D341Med (cell line): ENCODE measurements around the gene NRCAM.
"Not testable (repeated sequence)": the region's sequence is repeated elsewhere in the genome, so short reads cannot be mapped to it uniquely, and the experiment has no call there.

ENCODE experiments used
- DNase-seq: peaks from one replicate; pipeline ENCODE4 v3.0.0; 2012; ENCODE audit warnings: low spot score

NRCAM gene

GRCh38 chr7:108402865-108403264 lies 53.4 kb downstream of the NRCAM start:
- DNase-seq: no peak

- DNase-seq: no peak
Observed at GRCh38 chr7:108396080-108396479, 60.2 kb downstream of the NRCAM start.

- no peak for DNase-seq
Observed at GRCh38 chr7:108395426-108395825, 60.8 kb downstream of the NRCAM start.

GRCh38 chr7:108393097-108393496 lies 63.1 kb downstream of the NRCAM start:
- not testable (repeated sequence) for DNase-seq

GRCh38 chr7:108387686-108388085 lies 68.5 kb downstream of the NRCAM start:
- DNase-seq: not testable (repeated sequence)

GRCh38 chr7:108385834-108386422 lies 70.3 kb downstream of the NRCAM start:
- no peak for DNase-seq

GRCh38 chr7:108384716-108385483 lies 71.3 kb downstream of the NRCAM start:
- no peak for DNase-seq

GRCh38 chr7:108382932-108383331 lies 73.3 kb downstream of the NRCAM start:
- DNase-seq: no peak

GRCh38 chr7:108380517-108380916 lies 75.7 kb downstream of the NRCAM start:
- DNase-seq: no peak

- no peak for DNase-seq
Observed at GRCh38 chr7:108376206-108376605, 80.0 kb downstream of the NRCAM start.

GRCh38 chr7:108375668-108376067 lies 80.6 kb downstream of the NRCAM start:
- DNase-seq: no peak

GRCh38 chr7:108374899-108375298 lies 81.3 kb downstream of the NRCAM start:
- no peak for DNase-seq

GRCh38 chr7:108372618-108373017 lies 83.6 kb downstream of the NRCAM start:
- DNase-seq: no peak

GRCh38 chr7:108370616-108371015 lies 85.6 kb downstream of the NRCAM start:
- DNase-seq: no peak

GRCh38 chr7:108368466-108368865 lies 87.8 kb downstream of the NRCAM start:
- DNase-seq: no peak

GRCh38 chr7:108367946-108368345 lies 88.3 kb downstream of the NRCAM start:
- peak; percentile 58 for DNase-seq

GRCh38 chr7:108367314-108367713 lies 88.9 kb downstream of the NRCAM start:
- no peak for DNase-seq

GRCh38 chr7:108363659-108364058 lies 92.6 kb downstream of the NRCAM start:
- DNase-seq: no peak

GRCh38 chr7:108360058-108360800 lies 96.0 kb downstream of the NRCAM start:
- DNase-seq: no peak

GRCh38 chr7:108358553-108358952 lies 97.7 kb downstream of the NRCAM start:
- no peak for DNase-seq

GRCh38 chr7:108351729-108352131 lies 104.5 kb downstream of the NRCAM start:
- peak; percentile 63 for DNase-seq

- no peak for DNase-seq
Observed at GRCh38 chr7:108348913-108349312, 107.3 kb downstream of the NRCAM start.

GRCh38 chr7:108347616-108348015 lies 108.6 kb downstream of the NRCAM start:
- DNase-seq: no peak
